ENCODE results near the gene GNAS-AS1.

GRCh38 chr20:58819921-58820320, 30.8 kb downstream of the GNAS-AS1 start:
- no peak for TF ChIP-seq CTCF (IDR thresholded peaks at IDR 0.05)
- no peak for TF ChIP-seq POLR2A (IDR thresholded peaks at IDR 0.05)

Data from esophagus squamous epithelium (tissue), 4 donors.